SK-N-SH (cell line): ENCODE data around the gene MAP4K1. TPM values are rescaled to one million over a fixed set of nuclear protein-coding genes. Genes with fewer than 3 reads are reported as not detected.

Source experiments
- CTCF ChIA-PET: fragments of 300-600, 350-600 bp; formaldehyde crosslinking; extraction: SDS; loops from one replicate; lab custom pipeline; 2021; lab: Yijun Ruan, JAX
- POLR2A ChIA-PET: fragments of 350-600 bp; sonication (Branson Sonifier 250); formaldehyde crosslinking; extraction: SDS; loops from one replicate; lab custom pipeline; 2020; ENCODE audit warnings: antibody characterized with exemption, inconsistent platforms; lab: Yijun Ruan, JAX
- DNase-seq: peaks from one replicate; pipeline ENCODE4 v3.0.0; 2012
- H2AFZ ChIP-seq: fragments of 200-600 bp; sonication (generic); 2 replicates; pipeline ENCODE4 v1.8.1; 2016; ENCODE audit warnings: antibody characterized with exemption, mild to moderate bottlenecking, low read depth
- H3F3A ChIP-seq: fragments of 200-600 bp; sonication (generic); replicated peaks from 2 replicates; pipeline ENCODE3; 2016; ENCODE audit warnings: antibody characterized with exemption, mild to moderate bottlenecking; ENCODE audit not compliant: insufficient read depth
- H3K27ac ChIP-seq, 2 experiments: fragments of 200-500 bp in 1 of 2; fragments of 200-600 bp in 1 of 2; sonication (Bioruptor generic) in 1 of 2; sonication (generic), shearing (Covaris generic) in 1 of 2; 2 replicates each; pipeline versions ENCODE4 v1.5.1 to v1.6.1; 2014 to 2016; ENCODE audit warnings: low read depth in 2 of 2, inconsistent platforms in 1 of 2, low read length in 1 of 2, mild to moderate bottlenecking in 1 of 2, mixed read lengths in 1 of 2
- H3K27me3 ChIP-seq: fragments of 200-600 bp; sonication (generic), shearing (Covaris generic); 2 replicates; pipeline ENCODE4 v1.6.1; 2016; ENCODE audit warnings: mixed run types; ENCODE audit not compliant: insufficient read depth
- H3K36me3 ChIP-seq, 2 experiments: fragments of 200-500 bp in 1 of 2; fragments of 200-600 bp in 1 of 2; sonication (Bioruptor generic) in 1 of 2; sonication (generic) in 1 of 2; replicated peaks in 1 of 2; 2 replicates each; pipeline versions ENCODE3 to v1.5.1; 2014 to 2016; ENCODE audit warnings: low read length in 1 of 2, mild to moderate bottlenecking in 1 of 2; ENCODE audit not compliant: insufficient read depth in 2 of 2, control insufficient read depth in 1 of 2
- H3K4me1 ChIP-seq, 2 experiments: fragments of 200-500 bp in 1 of 2; fragments of 200-600 bp in 1 of 2; sonication (Bioruptor generic) in 1 of 2; sonication (generic), shearing (Covaris generic) in 1 of 2; 2 replicates each; pipeline versions ENCODE4 v1.5.1 to v1.6.1; 2014 to 2016; ENCODE audit warnings: low read depth in 1 of 2, low read length in 1 of 2, mixed run types in 1 of 2; ENCODE audit not compliant: insufficient read depth in 2 of 2, control insufficient read depth in 1 of 2
- H3K4me2 ChIP-seq: fragments of 200-600 bp; sonication (generic), shearing (Covaris generic); 2 replicates; pipeline ENCODE4 v1.6.1; 2017; ENCODE audit warnings: mixed run types
- H3K4me3 ChIP-seq, 2 experiments: fragments of 200-500 bp in 1 of 2; fragments of 200-600 bp in 1 of 2; sonication (Bioruptor generic) in 1 of 2; sonication (generic), shearing (Covaris generic) in 1 of 2; 2 replicates each; pipeline versions ENCODE4 v1.5.1 to v1.8.1; 2014 to 2016; ENCODE audit warnings: low read depth in 2 of 2, inconsistent platforms in 1 of 2, low read length in 1 of 2, mild to moderate bottlenecking in 1 of 2, mixed read lengths in 1 of 2, moderate library complexity in 1 of 2
- H3K79me2 ChIP-seq: fragments of 200-600 bp; sonication (generic); 2 replicates; pipeline ENCODE4 v1.8.1; 2017; ENCODE audit warnings: mild to moderate bottlenecking; ENCODE audit not compliant: insufficient read depth
- H3K9ac ChIP-seq: fragments of 200-600 bp; sonication (generic); 2 replicates; pipeline ENCODE4 v1.6.1; 2017; ENCODE audit warnings: mixed run types
- H3K9me2 ChIP-seq: fragments of 200-600 bp; sonication (generic); 2 replicates; pipeline ENCODE4 v1.6.1; 2017; ENCODE audit warnings: mixed run types
- H3K9me3 ChIP-seq: fragments of 200-600 bp; sonication (generic); 2 replicates; pipeline ENCODE4 v1.6.1; 2017; ENCODE audit warnings: mixed run types, mild to moderate bottlenecking, moderate library complexity
- H4K20me1 ChIP-seq: fragments of 200-600 bp; sonication (generic); 2 replicates; pipeline ENCODE4 v1.6.1; 2017; ENCODE audit warnings: mild to moderate bottlenecking, mixed run types; ENCODE audit not compliant: insufficient read depth
- CHD2 ChIP-seq: fragments of 150-350 bp; IDR thresholded peaks from 2 replicates; pipeline ENCODE4 v1.6.1; 2018; ENCODE audit warnings: low read length; ENCODE audit not compliant: partially characterized antibody
- ELF1 ChIP-seq: IDR thresholded peaks from 2 replicates; pipeline ENCODE4 v1.4.0; 2012
- EP300 ChIP-seq, 2 experiments: IDR thresholded peaks; 2 replicates each; pipeline versions ENCODE4 v1.4.0 to v1.6.1; 2012; ENCODE audit warnings: borderline replicate concordance in 1 of 2, low read depth in 1 of 2, low read length in 1 of 2
- EZH2phosphoT487 ChIP-seq: fragments of 200-600 bp; sonication (generic); IDR thresholded peaks from 2 replicates; pipeline ENCODE4 v1.6.1; 2017; ENCODE audit warnings: low read depth, mixed run types, mild to moderate bottlenecking, antibody characterized with exemption, moderate library complexity, borderline replicate concordance
- FOSL2 ChIP-seq: IDR thresholded peaks from 2 replicates; pipeline ENCODE4 v1.4.0; 2012; ENCODE audit warnings: low read depth, mild to moderate bottlenecking, moderate library complexity, borderline replicate concordance
- FOXM1 ChIP-seq: IDR thresholded peaks from 2 replicates; pipeline ENCODE4 v1.4.0; 2012; ENCODE audit warnings: low read depth, mild to moderate bottlenecking
- GATA2 ChIP-seq: sonication (generic); formaldehyde crosslinking; IDR thresholded peaks from 2 replicates; pipeline ENCODE4 v1.5.0; 2020; ENCODE audit warnings: mild to moderate bottlenecking, missing genetic modification reagents
- IRF3 ChIP-seq: fragments of 150-350 bp; IDR thresholded peaks from 2 replicates; pipeline ENCODE4 v1.6.1; 2016; ENCODE audit warnings: mild to moderate bottlenecking, low read depth, low read length
- JUND ChIP-seq: IDR thresholded peaks from 2 replicates; pipeline ENCODE4 v1.4.0; 2012
- MEF2A ChIP-seq: IDR thresholded peaks from 2 replicates; pipeline ENCODE4 v1.4.0; 2012; ENCODE audit warnings: low read depth, borderline replicate concordance
- MXI1 ChIP-seq: IDR thresholded peaks from 2 replicates; pipeline ENCODE4 v1.6.1; 2012; ENCODE audit warnings: mild to moderate bottlenecking, low read depth, low read length, improper control_type of control experiment
- NFIC ChIP-seq: IDR thresholded peaks from 2 replicates; pipeline ENCODE4 v1.4.0; 2012; ENCODE audit warnings: borderline replicate concordance
- NRF1 ChIP-seq: IDR thresholded peaks from 2 replicates; pipeline ENCODE4 v1.6.1; 2012; ENCODE audit warnings: low read depth, mild to moderate bottlenecking, low read length
- POLR2AphosphoS5 ChIP-seq: IDR thresholded peaks from 2 replicates; pipeline ENCODE4 v1.6.1; 2012; ENCODE audit warnings: low read depth, low read length
- RAD21 ChIP-seq: IDR thresholded peaks from 2 replicates; pipeline ENCODE4 v1.6.1; 2012; ENCODE audit warnings: mild to moderate bottlenecking, low read length
- RCOR1 ChIP-seq: fragments of 150-350 bp; IDR thresholded peaks from 2 replicates; pipeline ENCODE4 v1.6.1; 2017; ENCODE audit warnings: antibody characterized with exemption, low read length
- RFX5 ChIP-seq: IDR thresholded peaks from 2 replicates; pipeline ENCODE4 v1.6.1; 2012; ENCODE audit warnings: mild to moderate bottlenecking, improper control_type of control experiment, low read length
- RXRA ChIP-seq: IDR thresholded peaks from 2 replicates; pipeline ENCODE4 v1.4.0; 2012; ENCODE audit warnings: low read depth, mild to moderate bottlenecking, borderline replicate concordance
- SIN3A ChIP-seq: IDR thresholded peaks from 2 replicates; pipeline ENCODE4 v1.6.1; 2012; ENCODE audit warnings: low read depth, mild to moderate bottlenecking, low read length, moderate library complexity, borderline replicate concordance
- TAF1 ChIP-seq: IDR thresholded peaks from 2 replicates; pipeline ENCODE4 v1.6.1; 2012; ENCODE audit warnings: low read depth, mild to moderate bottlenecking, low read length, moderate library complexity, borderline replicate concordance
- USF1 ChIP-seq: IDR thresholded peaks from 2 replicates; pipeline ENCODE4 v1.4.0; 2012; ENCODE audit warnings: low read depth, borderline replicate concordance
- YY1 ChIP-seq: IDR thresholded peaks from 2 replicates; pipeline ENCODE4 v1.4.0; 2012; ENCODE audit warnings: low read depth, mild to moderate bottlenecking
- ZBTB33 ChIP-seq: IDR thresholded peaks from 2 replicates; pipeline ENCODE4 v1.4.0; 2012; ENCODE audit warnings: low read depth, borderline replicate concordance
- WGBS: methylation state at CpG from one replicate; pipeline ENCODE4 v1.1.6; 2017; ENCODE audit warnings: low lambda C conversion rate; 5-methylcytosine and 5-hydroxymethylcytosine counted together
- polyA plus RNA-seq, 3 experiments: library from polyadenylated mRNA; depleted of rRNA; stranded (reverse); fragments of >200 nt; gene quantifications; 2 replicates each; pipeline ENCODE4 v1.2.3, GENCODE V29; 2012
- TF ChIP-seq, protein P1 (sequence below): IDR thresholded peaks from 2 replicates; pipeline ENCODE4; 2012
- TF ChIP-seq, protein P2 (sequence below): IDR thresholded peaks from 2 replicates; pipeline ENCODE4 v1.4.0; 2012; ENCODE audit warnings: low read depth
- TF ChIP-seq, protein P3 (sequence below): fragments of 150-350 bp; IDR thresholded peaks from 2 replicates; pipeline ENCODE4 v1.6.1; 2017; ENCODE audit warnings: antibody characterized with exemption, low read length, low read depth, borderline replicate concordance

Gene MAP4K1
- polyA plus RNA-seq, 1 of the 3 experiments (the other 2 are of a cell fraction): 0.31 TPM

- Histone ChIP-seq H3K9me3 (no peaks in the 10 kb centered on the region), H3K4me3 (peak overlapping the region in 1 of 2 experiments; percentile 50; a peak in 3 of 4 replicates), H3K4me2 (peak overlapping the region; percentile 84), H3K27ac (peak overlapping the region; percentile 84 to 99), H3F3A (peaks cover 53% of the 10 kb centered on the region), H3K9ac (peak overlapping the region; percentile 83), H2AFZ (no peak overlapping the region), H3K27me3 (no peaks in the 10 kb centered on the region), H3K79me2 (peaks cover 95% of the 10 kb centered on the region), H4K20me1 (peaks cover 5% of the 10 kb centered on the region; the same call in 1 of the 2 replicates), H3K9me2 (no peaks in the 10 kb centered on the region), H3K36me3 (peaks cover 6 to 16% of the 10 kb centered on the region in 2 experiments), H3K4me1 (peaks cover 12 to 60% of the 10 kb centered on the region in 2 experiments)
- no peak for DNase-seq
- POLR2A ChIA-PET: no interaction called here
- CTCF ChIA-PET: interaction anchor here (0.7 to 1.6 kb wide), 2 partner anchors 61 to 115 kb away, joined by 3 read pairs; no protein-coding TSS in a partner anchor
- 22% methylated on average over 15 of the region's 15 CpGs for WGBS
- TF ChIP-seq FOXM1 (no peak), NRF1 (no peak), MEF2A (no peak), GATA2 (no peak), RCOR1 (no peak), EP300 (IDR thresholded peaks at IDR 0.05; ENCODE audit: borderline replicate concordance in 1 of 2, low read depth in 1 of 2, low read length in 1 of 2) (peak in 1 of 2 experiments; percentile 84; a peak in 2 of 4 replicates), NFIC (peak; percentile 96), CHD2 (no peak), IRF3 (no peak), RXRA (peak; percentile 38; the same call in 1 of the 2 replicates), TAF1 (no peak; the same call in 1 of the 2 replicates), RFX5 (no peak), YY1 (peak; percentile 65; the same call in 1 of the 2 replicates), MXI1 (no peak), FOSL2 (peak; percentile 84), EZH2phosphoT487 (no peak), JUND (peak; percentile 76), POLR2AphosphoS5 (0 out of 2 replicates have a peak, but pooled peaks have one; percentile 58), USF1 (no peak), RAD21 (no peak), ELF1 (no peak), SIN3A (peak; percentile 78; the same call in 1 of the 2 replicates), ZBTB33 (no peak)
- TF ChIP-seq, protein P1, sequence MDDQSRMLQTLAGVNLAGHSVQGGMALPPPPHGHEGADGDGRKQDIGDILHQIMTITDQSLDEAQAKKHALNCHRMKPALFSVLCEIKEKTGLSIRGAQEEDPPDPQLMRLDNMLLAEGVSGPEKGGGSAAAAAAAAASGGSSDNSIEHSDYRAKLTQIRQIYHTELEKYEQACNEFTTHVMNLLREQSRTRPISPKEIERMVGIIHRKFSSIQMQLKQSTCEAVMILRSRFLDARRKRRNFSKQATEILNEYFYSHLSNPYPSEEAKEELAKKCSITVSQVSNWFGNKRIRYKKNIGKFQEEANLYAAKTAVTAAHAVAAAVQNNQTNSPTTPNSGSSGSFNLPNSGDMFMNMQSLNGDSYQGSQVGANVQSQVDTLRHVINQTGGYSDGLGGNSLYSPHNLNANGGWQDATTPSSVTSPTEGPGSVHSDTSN: peak; percentile 59
- TF ChIP-seq, protein P2, sequence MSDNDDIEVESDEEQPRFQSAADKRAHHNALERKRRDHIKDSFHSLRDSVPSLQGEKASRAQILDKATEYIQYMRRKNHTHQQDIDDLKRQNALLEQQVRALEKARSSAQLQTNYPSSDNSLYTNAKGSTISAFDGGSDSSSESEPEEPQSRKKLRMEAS: peak; percentile 88
- TF ChIP-seq, protein P3, sequence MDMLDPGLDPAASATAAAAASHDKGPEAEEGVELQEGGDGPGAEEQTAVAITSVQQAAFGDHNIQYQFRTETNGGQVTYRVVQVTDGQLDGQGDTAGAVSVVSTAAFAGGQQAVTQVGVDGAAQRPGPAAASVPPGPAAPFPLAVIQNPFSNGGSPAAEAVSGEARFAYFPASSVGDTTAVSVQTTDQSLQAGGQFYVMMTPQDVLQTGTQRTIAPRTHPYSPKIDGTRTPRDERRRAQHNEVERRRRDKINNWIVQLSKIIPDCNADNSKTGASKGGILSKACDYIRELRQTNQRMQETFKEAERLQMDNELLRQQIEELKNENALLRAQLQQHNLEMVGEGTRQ: no peak
Observed at GRCh38 chr19:38658462-38659306, 40.9 kb upstream of the MAP4K1 start.
